Mammary microvascular endothelial cell (primary cell): Measurements from ENCODE around the gene SOST. TPM values are rescaled to one million over a fixed set of nuclear protein-coding genes. Genes with fewer than 3 reads are reported as not detected.

ENCODE experiments used
- total RNA-seq: library from RNA; depleted of rRNA; stranded (reverse); fragments of >200 nt; gene quantifications from 2 replicates; pipeline ENCODE4 v1.2.3, GENCODE V29; 2015

The SOST gene
- not detected in 2 replicates for total RNA-seq

DNA sequence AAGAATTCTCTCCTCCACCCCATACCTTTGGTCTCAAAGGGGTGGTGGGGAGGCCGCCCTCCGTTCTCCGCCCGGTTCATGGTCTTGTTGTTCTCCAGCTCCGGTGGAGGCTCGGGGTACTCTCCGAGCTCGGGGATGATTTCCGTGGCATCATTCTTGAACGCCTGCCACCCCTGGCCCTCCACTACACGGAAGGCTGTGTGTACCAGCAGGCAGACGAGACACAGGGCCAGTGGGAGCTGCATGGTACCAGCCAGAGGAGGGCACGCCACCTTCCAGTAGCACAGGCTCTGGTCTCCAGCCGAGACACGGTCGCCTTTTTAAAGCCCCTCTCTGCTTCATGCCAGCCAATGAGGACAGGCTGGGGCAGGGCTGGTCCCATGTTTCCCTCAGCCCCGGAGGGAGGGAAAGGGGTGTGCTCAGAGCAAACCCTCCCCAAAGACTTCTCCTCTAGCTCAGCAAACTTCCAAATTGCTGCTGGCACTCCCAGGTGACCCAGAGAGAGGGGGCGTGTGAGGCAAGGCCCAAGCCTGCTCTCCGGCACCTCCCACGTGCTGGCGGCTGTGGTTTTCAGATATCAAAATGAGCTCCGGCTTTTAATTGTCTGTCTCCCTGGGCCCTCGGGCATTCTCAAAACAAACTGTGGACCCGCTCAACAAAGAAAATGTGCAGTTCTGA is at the start of gene SOST:
TSS of gene SOST (minus strand) at position 295 of the 678 bp plus-strand sequence. CDS start at position 245, 50 bp downstream.

GRCh38 chr17:43780135-43780534 is 21.5 kb upstream of the SOST start, which contains the start of gene CFAP97D1:
Gene CFAP97D1, plus strand, starts transcription at chr17:43780435. Its CDS starts 28 bp downstream, at chr17:43780463.

DNA sequence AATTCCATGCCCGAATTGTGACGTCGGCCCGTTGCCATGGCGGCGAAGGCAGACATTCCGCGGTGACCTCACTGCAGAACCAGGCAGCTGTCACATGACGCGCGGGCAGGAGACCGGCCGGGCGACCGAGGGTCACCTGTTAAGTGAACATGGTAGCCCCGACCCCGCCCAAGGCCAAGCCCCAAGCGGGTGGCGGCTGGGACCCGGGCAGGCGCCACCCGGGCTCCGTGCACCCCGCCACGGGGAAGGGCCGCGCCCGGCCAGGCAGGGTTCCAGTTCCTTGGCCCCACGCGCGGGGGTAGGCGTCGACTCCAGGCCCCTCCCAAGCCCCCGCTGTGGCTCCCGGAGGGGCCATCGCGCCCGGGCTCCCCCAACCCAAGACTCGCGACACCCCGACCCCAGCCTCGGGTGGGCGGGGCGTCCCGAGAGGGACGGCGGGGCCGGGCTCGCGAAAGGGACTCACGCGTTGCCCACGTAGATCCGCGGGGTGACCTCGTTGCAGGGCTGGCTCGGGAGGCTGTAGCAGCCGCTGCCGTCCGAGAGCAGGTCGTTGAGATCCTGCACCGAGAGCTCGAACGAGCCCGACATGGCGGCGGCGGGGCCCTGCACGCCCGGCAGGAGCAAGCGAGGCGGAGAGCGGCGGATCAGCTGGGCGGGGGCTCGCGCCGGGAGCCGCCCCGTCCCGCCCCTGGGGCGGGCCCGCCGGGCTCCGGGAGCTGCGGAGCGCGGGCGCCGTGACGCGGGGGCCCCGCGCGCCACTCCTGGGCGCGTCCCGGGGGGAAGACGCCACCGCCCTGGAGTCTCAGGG is 19.9 kb upstream of the SOST start, which contains the start of gene DUSP3:
TSS of gene DUSP3 (minus strand) at position 641 of the 808 bp plus-strand sequence. CDS start at position 588, 53 bp downstream.

Other genes with a start within 250 kb of the SOST start
- 25.1 and 27.3 TPM in 2 replicates for gene ETV4, start 212.5 kb downstream of the SOST start, total RNA-seq
- 6.4 and 6.5 TPM in 2 replicates for gene MEOX1, start 96.9 kb downstream of the SOST start, total RNA-seq
- 51.8 and 53.5 TPM in 2 replicates for gene DUSP3, start 20.2 kb upstream of the SOST start, total RNA-seq
- gene CFAP97D1, start 21.6 kb upstream of the SOST start, total RNA-seq = not detected in 2 replicates
- 2.7 and 2.9 TPM in 2 replicates for gene MPP3, start 74.4 kb upstream of the SOST start, total RNA-seq
- gene CD300LG, start 88.4 kb upstream of the SOST start, total RNA-seq = not detected in 2 replicates
- gene MPP2, start 148.7 kb upstream of the SOST start, total RNA-seq = 0.59 and 0.60 TPM in 2 replicates
- gene PPY, start 183.7 kb upstream of the SOST start, total RNA-seq = not detected in 2 replicates
- not detected in 2 replicates for gene PYY, start 195.1 kb upstream of the SOST start, total RNA-seq
- gene NAGS, start 245.8 kb upstream of the SOST start, total RNA-seq = 11.0 and 13.9 TPM in 2 replicates